ENCODE data around the gene PRRC2B.

DNA sequence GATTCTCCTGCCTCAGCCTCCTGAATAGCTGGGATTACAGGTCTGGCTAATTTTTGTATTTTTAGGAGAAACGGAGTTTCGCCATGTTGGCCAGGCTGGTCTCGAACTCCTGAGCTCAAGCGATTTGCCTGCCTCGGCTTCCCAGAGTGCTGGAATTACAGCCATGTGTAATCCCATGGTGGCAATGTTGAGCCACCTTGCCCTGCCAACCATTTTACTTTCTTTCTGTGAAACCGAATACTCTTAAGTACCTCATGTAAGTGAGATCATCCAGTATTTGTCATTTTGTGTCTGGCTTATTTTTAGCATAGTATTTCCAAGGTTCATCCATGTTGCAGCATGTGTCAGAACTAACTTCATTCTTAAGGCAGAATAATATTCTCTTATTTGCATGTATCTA, 8.2 kb downstream of the PRRC2B start:
- TF ChIP-seq CTCF (IDR thresholded peaks at IDR 0.05) (no peak), POLR2A (IDR thresholded peaks at IDR 0.05) (no peak)

All from prostate gland (tissue), 2 donors.